AG04450 (cell line): ENCODE data around the gene RASSF10. TPM values are rescaled to one million over a fixed set of nuclear protein-coding genes. Genes with fewer than 3 reads are reported as not detected.

ENCODE experiments used
- CTCF ChIA-PET: fragments of 300-600, 350-600 bp; formaldehyde crosslinking; extraction: SDS; loops from one replicate; lab custom pipeline; 2022; ENCODE audit warnings: antibody characterized with exemption, inconsistent platforms; lab: Charles Lee
- POLR2A ChIA-PET: fragments of 350-600 bp; formaldehyde crosslinking; extraction: SDS; loops from one replicate; lab custom pipeline; 2021; ENCODE audit warnings: antibody characterized with exemption, inconsistent platforms; lab: Yijun Ruan, JAX
- DNase-seq: peaks from one replicate; pipeline ENCODE4 v3.0.0-alpha.2; 2011; ENCODE audit warnings: low read depth, low spot score
- H3K27ac ChIP-seq: one replicate; pipeline ENCODE4 v1.5.1; 2012; ENCODE audit warnings: low read depth, low read length, control low read depth
- H3K27me3 ChIP-seq: one replicate; pipeline ENCODE4 v1.6.0; 2012; ENCODE audit warnings: low read length; ENCODE audit not compliant: control insufficient read depth, insufficient read depth
- H3K4me3 ChIP-seq: 2 replicates; pipeline ENCODE4 v1.5.1; 2011; ENCODE audit warnings: mild to moderate bottlenecking, low read depth, low read length, control low read depth
- H3K9me3 ChIP-seq: 2 replicates; pipeline ENCODE4 v1.5.1; 2012; ENCODE audit warnings: low read length; ENCODE audit not compliant: control insufficient read depth, insufficient read depth
- polyA plus RNA-seq: library from polyadenylated mRNA; depleted of rRNA; stranded (reverse); fragments of >200 nt; gene quantifications from 2 replicates; pipeline ENCODE4 v1.2.3, GENCODE V29; 2011
- TF ChIP-seq, protein P1 (sequence below): IDR thresholded peaks from 2 replicates; pipeline ENCODE4 v1.5.1; 2011; ENCODE audit warnings: low read depth, low read length, control low read depth, inconsistent platforms

The RASSF10 gene
- polyA plus RNA-seq, 1 experiment: not detected

DNA sequence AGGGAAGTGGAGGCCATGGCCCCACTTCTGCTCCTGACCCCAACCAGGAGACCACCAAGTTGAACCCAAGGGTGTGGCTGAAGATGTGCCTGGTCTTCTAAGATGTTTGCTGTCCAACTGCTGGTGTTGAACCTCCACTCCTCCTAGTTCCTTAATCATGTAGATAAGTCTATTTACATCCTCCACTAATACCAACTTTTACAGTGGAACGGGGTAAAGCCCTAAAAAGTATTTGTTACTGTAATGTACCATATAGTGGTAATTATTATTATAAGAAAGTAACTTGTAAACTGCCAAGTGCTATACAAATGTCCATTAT, 19.0 kb upstream of the RASSF10 start:
- ChIA-PET CTCF (no interaction called here), POLR2A (interaction anchor here (0.6 kb wide), 1 partner anchor 50 kb away, joined by 3 read pairs; no protein-coding TSS in a partner anchor)
- Histone ChIP-seq H3K4me3 (no peak overlapping the region), H3K27me3 (peaks cover 27% of the 10 kb centered on the region), H3K9me3 (no peaks in the 10 kb centered on the region), H3K27ac (no peak overlapping the region)
- TF ChIP-seq, protein P1, sequence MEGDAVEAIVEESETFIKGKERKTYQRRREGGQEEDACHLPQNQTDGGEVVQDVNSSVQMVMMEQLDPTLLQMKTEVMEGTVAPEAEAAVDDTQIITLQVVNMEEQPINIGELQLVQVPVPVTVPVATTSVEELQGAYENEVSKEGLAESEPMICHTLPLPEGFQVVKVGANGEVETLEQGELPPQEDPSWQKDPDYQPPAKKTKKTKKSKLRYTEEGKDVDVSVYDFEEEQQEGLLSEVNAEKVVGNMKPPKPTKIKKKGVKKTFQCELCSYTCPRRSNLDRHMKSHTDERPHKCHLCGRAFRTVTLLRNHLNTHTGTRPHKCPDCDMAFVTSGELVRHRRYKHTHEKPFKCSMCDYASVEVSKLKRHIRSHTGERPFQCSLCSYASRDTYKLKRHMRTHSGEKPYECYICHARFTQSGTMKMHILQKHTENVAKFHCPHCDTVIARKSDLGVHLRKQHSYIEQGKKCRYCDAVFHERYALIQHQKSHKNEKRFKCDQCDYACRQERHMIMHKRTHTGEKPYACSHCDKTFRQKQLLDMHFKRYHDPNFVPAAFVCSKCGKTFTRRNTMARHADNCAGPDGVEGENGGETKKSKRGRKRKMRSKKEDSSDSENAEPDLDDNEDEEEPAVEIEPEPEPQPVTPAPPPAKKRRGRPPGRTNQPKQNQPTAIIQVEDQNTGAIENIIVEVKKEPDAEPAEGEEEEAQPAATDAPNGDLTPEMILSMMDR: no peak
- no peak for DNase-seq

DNA sequence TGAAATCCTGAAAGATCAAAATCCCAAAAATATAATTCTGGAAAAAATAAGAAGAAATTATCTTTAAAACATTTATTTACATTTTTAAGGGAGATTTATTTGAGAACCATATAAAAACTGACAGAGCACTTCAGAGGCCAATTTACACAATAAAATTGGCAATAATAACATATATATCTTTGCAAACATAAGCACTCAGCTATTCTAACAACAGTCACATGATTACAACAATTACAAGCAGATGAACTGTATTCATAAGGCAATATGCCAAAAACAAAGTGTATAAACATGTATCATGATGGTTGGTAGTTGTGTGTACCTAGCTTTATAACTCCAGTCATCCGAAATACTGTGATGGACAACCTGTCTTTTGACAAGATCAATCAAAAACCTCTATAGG, 17.7 kb upstream of the RASSF10 start:
- TF ChIP-seq, protein P1: no peak
- POLR2A ChIA-PET: no interaction called here
- Histone ChIP-seq H3K4me3 (no peak overlapping the region), H3K9me3 (no peaks in the 10 kb centered on the region), H3K27me3 (peaks cover 28% of the 10 kb centered on the region), H3K27ac (no peak overlapping the region)
- DNase-seq: no peak
- CTCF ChIA-PET: no interaction called here

DNA sequence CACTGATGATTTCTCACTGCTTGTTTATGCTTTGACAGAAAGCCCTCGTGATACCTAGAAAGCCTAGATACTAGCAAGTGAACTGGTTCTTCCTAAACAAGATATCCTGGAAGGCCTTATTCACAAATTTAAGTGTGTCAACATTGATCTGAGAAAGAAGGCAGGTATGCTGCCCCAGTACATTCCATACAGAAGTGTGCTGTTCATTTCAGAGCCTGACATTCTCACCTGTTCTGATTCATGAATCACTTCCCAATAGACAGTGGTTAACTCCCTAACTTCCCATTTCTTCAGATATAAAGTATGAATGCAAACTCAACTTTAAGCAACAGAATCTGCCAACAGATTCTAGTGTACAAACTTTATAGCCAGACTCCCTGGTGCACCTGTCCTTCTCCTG, 15.5 kb upstream of the RASSF10 start:
- no peak for DNase-seq
- no peak overlapping the region for H3K4me3 ChIP-seq
- H3K9me3 ChIP-seq: no peaks in the 10 kb centered on the region
- TF ChIP-seq, protein P1: no peak
- CTCF ChIA-PET: no interaction called here
- H3K27ac ChIP-seq: no peak overlapping the region
- POLR2A ChIA-PET: no interaction called here
- peaks cover 36% of the 10 kb centered on the region for H3K27me3 ChIP-seq

DNA sequence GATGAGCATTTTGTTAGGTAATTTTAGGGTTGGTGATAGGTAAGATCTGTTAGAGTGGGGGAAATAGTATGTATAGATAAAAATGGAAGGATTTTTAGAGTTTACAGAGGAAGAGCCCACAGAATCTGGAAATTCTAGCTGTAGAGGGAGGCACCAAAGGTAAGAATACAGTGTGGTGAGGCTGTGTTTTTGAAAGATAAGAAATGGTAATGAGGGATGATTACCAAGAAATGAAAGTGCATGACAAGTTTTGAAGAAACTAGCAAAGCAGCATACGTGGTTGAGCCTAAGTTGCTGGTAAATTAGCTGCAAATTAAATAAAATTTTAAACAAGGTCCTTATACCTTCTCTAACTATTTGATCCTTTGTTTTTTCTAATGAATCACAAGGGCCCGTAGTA, 14.6 kb upstream of the RASSF10 start:
- CTCF ChIA-PET: no interaction called here
- Histone ChIP-seq H3K27ac (no peak overlapping the region), H3K9me3 (no peaks in the 10 kb centered on the region), H3K27me3 (peaks cover 40% of the 10 kb centered on the region), H3K4me3 (no peak overlapping the region)
- no peak for DNase-seq
- TF ChIP-seq, protein P1: no peak
- POLR2A ChIA-PET: no interaction called here

DNA sequence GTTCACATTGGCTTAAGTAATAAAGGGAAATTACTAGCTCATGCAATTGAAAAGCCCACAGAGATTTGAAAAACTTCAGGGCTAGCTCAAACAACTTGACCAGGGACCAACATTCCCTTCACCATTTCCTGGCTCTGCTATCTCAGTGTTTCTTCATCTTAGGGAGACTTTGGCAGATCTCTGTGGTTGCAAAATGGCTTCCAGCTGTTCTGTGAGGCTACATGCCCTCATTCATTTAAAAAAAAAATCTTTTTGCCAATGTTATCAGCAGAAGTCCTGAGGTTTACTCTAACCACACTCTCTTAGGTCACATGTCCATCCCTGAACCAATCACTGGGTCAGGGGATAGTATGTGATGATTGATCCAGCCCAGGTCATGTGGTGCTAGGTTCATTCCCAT, 13.9 kb upstream of the RASSF10 start:
- ChIA-PET CTCF (no interaction called here), POLR2A (no interaction called here)
- TF ChIP-seq, protein P1: no peak
- H3K27ac ChIP-seq: no peak overlapping the region
- DNase-seq: no peak
- no peaks in the 10 kb centered on the region for H3K9me3 ChIP-seq
- H3K4me3 ChIP-seq: no peak overlapping the region
- H3K27me3 ChIP-seq: peaks cover 43% of the 10 kb centered on the region
